HG03064 (cell line): ENCODE measurements around the gene RTN4RL1.
"Not testable (repeated sequence)": the region's sequence is repeated elsewhere in the genome, so short reads cannot be mapped to it uniquely, and the experiment has no call there.

Source experiments
- ATAC-seq: cut with Tn5 transposase; IDR thresholded peaks from one replicate; pipeline ENCODE4 v1.9.1; 2021; ENCODE audit warnings: low read depth; ENCODE audit not compliant: unreplicated experiment

RTN4RL1 gene

GRCh38 chr17:1905190-1905913 is 119.8 kb downstream of the RTN4RL1 start:
- no peak for ATAC-seq

GRCh38 chr17:1904273-1905182 is 120.6 kb downstream of the RTN4RL1 start:
- ATAC-seq, result no peak

- no peak for ATAC-seq
Measured at GRCh38 chr17:1899403-1900000, 125.6 kb downstream of the RTN4RL1 start.

GRCh38 chr17:1898872-1899271 is 126.3 kb downstream of the RTN4RL1 start:
- ATAC-seq, result no peak

GRCh38 chr17:1898332-1898731 is 126.8 kb downstream of the RTN4RL1 start:
- ATAC-seq, result no peak

GRCh38 chr17:1897105-1897656 is 128.0 kb downstream of the RTN4RL1 start:
- ATAC-seq, result no peak

- ATAC-seq, result no peak
Measured at GRCh38 chr17:1896243-1897104, 128.7 kb downstream of the RTN4RL1 start.

GRCh38 chr17:1895479-1895878 is 129.7 kb downstream of the RTN4RL1 start:
- ATAC-seq, result not testable (repeated sequence)

- no peak for ATAC-seq
Measured at GRCh38 chr17:1894753-1895339, 130.3 kb downstream of the RTN4RL1 start.

- ATAC-seq, result no peak
Measured at GRCh38 chr17:1890758-1891450, 134.2 kb downstream of the RTN4RL1 start.

GRCh38 chr17:1888741-1889140 is 136.4 kb downstream of the RTN4RL1 start:
- no peak for ATAC-seq
